CD14-positive monocyte (primary cell): ENCODE measurements around the gene LGALS4. TPM values are rescaled to one million over a fixed set of nuclear protein-coding genes. Genes with fewer than 3 reads are reported as not detected.

Source experiments
- polyA plus RNA-seq, 3 donors: library from polyadenylated mRNA; depleted of rRNA in 1 of 3; unstranded in 2 of 3; stranded (reverse) in 1 of 3; fragments of 300-500 nt in 2 of 3; fragments of >200 nt in 1 of 3; fragmentation: Illumina TruSeq in 2 of 3; gene quantifications; 1 replicate in 2 of 3; 2 replicates in 1 of 3; pipeline ENCODE4 v1.2.3, GENCODE V29; 2012 to 2021
- small RNA-seq: library from RNA; depleted of rRNA; stranded (forward); fragments of <200 nt; gene quantifications from one replicate; pipeline ENCODE3, GENCODE V24; 2012; ENCODE audit warnings: low read depth; ENCODE audit not compliant: insufficient read length

Gene LGALS4
- polyA plus RNA-seq, 3 donors, result 1.7 TPM; not detected in 2

Small RNA genes within 50 kb of the gene (small RNA-seq; reads per million reads assigned to genes)
- not detected for gene RNU6-140P

Other genes starting within 250 kb of the LGALS4 start
- gene MAP4K1, start 195.0 kb downstream of the LGALS4 start, polyA plus RNA-seq, result 10 to 100 TPM; 19.8 to 41.3 (median 22.4) TPM
- gene EIF3K, start 193.8 kb downstream of the LGALS4 start, polyA plus RNA-seq, result 1,000 to 10,000 TPM in 1 of 3 donors, 100 to 1,000 TPM in 2; 326 to 1,088 (median 381) TPM
- 100 to 1,000 TPM in 1 of 3 donors, 10 to 100 TPM in 1, 1 to 10 TPM in 1; 8.4 to 177 (median 16.0) TPM for gene ACTN4, start 165.3 kb downstream of the LGALS4 start, polyA plus RNA-seq
- 1 to 10 TPM in 1 of 3 donors, not detected in 2; 1.8 TPM for gene CAPN12, start 68.5 kb downstream of the LGALS4 start, polyA plus RNA-seq
- gene LGALS7, start 39.4 kb downstream of the LGALS4 start, polyA plus RNA-seq, result not detected
- gene LGALS7B, start 23.7 kb downstream of the LGALS4 start, polyA plus RNA-seq, result not detected
- gene ECH1, start 18.8 kb upstream of the LGALS4 start, polyA plus RNA-seq, result 100 to 1,000 TPM; 149 to 187 (median 173) TPM
- gene HNRNPL, start 37.0 kb upstream of the LGALS4 start, polyA plus RNA-seq, result 100 to 1,000 TPM in 1 of 3 donors, 10 to 100 TPM in 2; 51.9 to 234 (median 58.7) TPM
- gene RINL, start 65.3 kb upstream of the LGALS4 start, polyA plus RNA-seq, result 10 to 100 TPM in 1 of 3 donors, 1 to 10 TPM in 2; 4.1 to 13.5 (median 7.2) TPM
- 10 to 100 TPM; 57.5 to 65.9 (median 64.3) TPM for gene SIRT2, start 86.7 kb upstream of the LGALS4 start, polyA plus RNA-seq
- gene NFKBIB, start 87.0 kb upstream of the LGALS4 start, polyA plus RNA-seq, result 10 to 100 TPM in 1 of 3 donors, 1 to 10 TPM in 2; 6.7 to 29.4 (median 9.0) TPM
- gene CCER2, start 99.2 kb upstream of the LGALS4 start, polyA plus RNA-seq, result under 1 TPM in 1 of 3 donors, not detected in 2; 0.89 TPM
- gene SARS2, start 117.8 kb upstream of the LGALS4 start, polyA plus RNA-seq, result 10 to 100 TPM in 1 of 3 donors, 1 to 10 TPM in 2; 8.1 to 21.9 (median 8.3) TPM
- gene MRPS12, start 118.0 kb upstream of the LGALS4 start, polyA plus RNA-seq, result 10 to 100 TPM; 17.2 to 81.5 (median 73.0) TPM
- not detected for gene FBXO17, start 162.8 kb upstream of the LGALS4 start, polyA plus RNA-seq
- gene FBXO27, start 219.6 kb upstream of the LGALS4 start, polyA plus RNA-seq, result not detected